ENCODE measurements around the gene NXPH3. TPM values are rescaled to one million over a fixed set of nuclear protein-coding genes. Genes with fewer than 3 reads are reported as not detected.

NXPH3 gene
- total RNA-seq, 1 experiment from 2014 or later, result 2.4 TPM

DNA sequence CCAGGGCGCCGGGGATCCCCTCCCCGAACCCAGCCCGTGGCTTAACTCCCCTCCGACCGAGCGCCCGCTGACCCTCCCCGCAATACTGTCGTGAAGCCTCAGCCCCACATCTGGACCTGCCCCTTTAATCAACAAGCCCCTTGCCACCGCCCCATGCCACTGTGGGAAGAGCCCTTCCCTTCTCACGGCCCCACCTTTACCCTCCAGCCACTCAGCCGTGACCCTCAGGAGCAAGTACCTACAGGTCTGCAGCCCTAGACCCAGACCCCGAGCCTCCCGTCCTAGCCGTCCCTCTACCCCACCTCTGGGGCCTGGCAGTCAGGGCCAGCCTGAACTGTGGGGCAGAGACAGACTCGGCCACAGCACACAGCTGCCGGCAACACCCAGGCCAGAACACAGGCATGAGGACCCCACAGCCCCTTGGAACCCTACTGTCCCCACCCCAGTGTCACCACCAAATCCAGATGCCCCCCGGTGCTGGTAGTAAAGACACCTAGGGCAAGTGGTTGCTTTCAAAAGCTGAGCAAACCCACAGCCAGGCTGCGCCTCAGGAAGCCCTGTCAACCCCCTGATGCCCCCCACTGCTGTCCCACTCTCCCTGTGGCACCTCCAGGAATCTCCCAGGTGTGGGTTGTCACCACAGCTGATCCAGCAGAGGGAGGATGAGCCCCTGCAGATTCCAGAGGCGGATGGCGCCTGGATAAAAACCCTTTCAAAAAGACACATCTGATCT is 1.4 kb downstream of the NXPH3 start:
- peak overlapping the region; percentile 96 for H3K4me3 ChIP-seq (ENCODE audit: insufficient read depth, low read depth, low read length)
- H3K27me3 ChIP-seq (ENCODE audit: control insufficient read depth, insufficient read depth, low read length), result peaks cover 24% of the 10 kb centered on the region
- peak; percentile 80 for DNase-seq
- H3K36me3 ChIP-seq (replicated peaks; ENCODE audit: control insufficient read depth, insufficient read depth, low read length), result no peaks in the 10 kb centered on the region

DNA sequence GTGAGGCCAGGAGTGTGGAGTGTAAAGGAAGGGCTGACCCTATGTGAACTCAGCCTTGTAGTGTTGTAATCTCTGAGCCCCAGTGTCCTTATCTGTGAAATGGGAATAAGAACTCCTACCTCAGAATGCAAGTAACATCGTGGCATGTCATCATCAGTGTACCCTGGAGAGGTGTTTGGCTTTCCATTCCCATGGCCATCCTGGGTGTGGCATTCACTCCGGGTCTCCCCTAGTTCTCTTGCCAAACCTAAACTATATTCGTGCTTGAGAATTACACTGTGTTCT is 1.9 kb downstream of the NXPH3 start:
- H3K4me3 ChIP-seq (ENCODE audit: insufficient read depth, low read depth, low read length), result no peak overlapping the region
- peak; percentile 36 for DNase-seq

GRCh38 chr17:49577963-49578362 is 2.3 kb downstream of the NXPH3 start:
- peak; percentile 43 for DNase-seq
- H3K4me3 ChIP-seq (ENCODE audit: insufficient read depth, low read depth, low read length), result no peak overlapping the region
- peaks cover 19% of the 10 kb centered on the region for H3K27me3 ChIP-seq (ENCODE audit: control insufficient read depth, insufficient read depth, low read length)
- H3K36me3 ChIP-seq (replicated peaks; ENCODE audit: control insufficient read depth, insufficient read depth, low read length), result no peaks in the 10 kb centered on the region

More for the DNA sequence above, 1.9 kb downstream of the NXPH3 start:
- Histone ChIP-seq H3K27me3 (ENCODE audit: control insufficient read depth, insufficient read depth, low read length) (peaks cover 20% of the 10 kb centered on the region), H3K36me3 (replicated peaks; ENCODE audit: control insufficient read depth, insufficient read depth, low read length) (no peaks in the 10 kb centered on the region)

GRCh38 chr17:49578414-49578813 is 2.7 kb downstream of the NXPH3 start:
- no peaks in the 10 kb centered on the region for H3K36me3 ChIP-seq (replicated peaks; ENCODE audit: control insufficient read depth, insufficient read depth, low read length)
- DNase-seq, result peak; percentile 40
- H3K4me3 ChIP-seq (ENCODE audit: insufficient read depth, low read depth, low read length), result no peak overlapping the region
- H3K27me3 ChIP-seq (ENCODE audit: control insufficient read depth, insufficient read depth, low read length), result peaks cover 19% of the 10 kb centered on the region

GRCh38 chr17:49578952-49579500 is 3.4 kb downstream of the NXPH3 start:
- DNase-seq, result peak; percentile 36
- Histone ChIP-seq H3K36me3 (replicated peaks; ENCODE audit: control insufficient read depth, insufficient read depth, low read length) (no peaks in the 10 kb centered on the region), H3K4me3 (ENCODE audit: insufficient read depth, low read depth, low read length) (no peak overlapping the region), H3K27me3 (ENCODE audit: control insufficient read depth, insufficient read depth, low read length) (peaks cover 17% of the 10 kb centered on the region)

GRCh38 chr17:49579522-49579921 is 3.9 kb downstream of the NXPH3 start:
- no peak overlapping the region for H3K4me3 ChIP-seq (ENCODE audit: insufficient read depth, low read depth, low read length)
- peaks cover 15% of the 10 kb centered on the region for H3K27me3 ChIP-seq (ENCODE audit: control insufficient read depth, insufficient read depth, low read length)
- no peaks in the 10 kb centered on the region for H3K36me3 ChIP-seq (replicated peaks; ENCODE audit: control insufficient read depth, insufficient read depth, low read length)
- DNase-seq, result peak; percentile 65

GRCh38 chr17:49580055-49580721 is 4.5 kb downstream of the NXPH3 start:
- Histone ChIP-seq H3K4me3 (ENCODE audit: insufficient read depth, low read depth, low read length) (no peak overlapping the region), H3K36me3 (replicated peaks; ENCODE audit: control insufficient read depth, insufficient read depth, low read length) (no peaks in the 10 kb centered on the region), H3K27me3 (ENCODE audit: control insufficient read depth, insufficient read depth, low read length) (peaks cover 15% of the 10 kb centered on the region)
- peak; percentile 52 for DNase-seq

DNA sequence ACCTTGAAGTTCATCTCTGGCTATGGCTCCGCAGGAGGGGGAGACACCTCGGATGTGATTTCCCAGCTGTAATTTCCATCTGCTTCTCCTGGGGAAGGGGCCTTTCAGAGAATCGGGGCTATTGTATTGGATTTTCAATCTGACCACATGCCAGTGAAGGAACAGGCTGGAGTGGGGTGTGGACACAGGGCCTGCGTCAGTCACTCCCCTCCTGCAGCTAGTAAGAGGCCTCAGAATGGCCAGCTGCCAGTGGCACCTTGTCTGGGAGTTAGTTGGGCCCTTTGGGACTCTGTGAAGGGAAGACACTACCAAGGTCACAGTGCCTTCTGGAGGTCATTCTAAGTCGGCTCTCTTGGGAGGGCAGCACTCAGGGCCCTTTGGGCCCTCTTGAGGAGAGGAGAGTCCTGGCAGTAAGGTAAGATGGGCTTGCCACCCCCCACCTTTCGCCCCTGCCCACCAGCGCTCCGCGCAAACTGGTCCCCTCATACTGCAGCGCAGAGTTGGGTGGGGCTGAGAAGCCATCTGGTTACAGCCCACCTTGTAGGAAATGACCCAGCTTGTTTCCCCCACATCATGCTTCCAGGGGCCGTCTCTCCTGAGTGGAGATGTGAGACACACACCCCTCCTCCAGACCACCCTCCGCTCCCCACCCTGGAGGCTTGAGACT is 5.4 kb downstream of the NXPH3 start:
- Histone ChIP-seq H3K4me3 (ENCODE audit: insufficient read depth, low read depth, low read length) (no peak overlapping the region), H3K36me3 (replicated peaks; ENCODE audit: control insufficient read depth, insufficient read depth, low read length) (no peaks in the 10 kb centered on the region), H3K27me3 (ENCODE audit: control insufficient read depth, insufficient read depth, low read length) (peaks cover 15% of the 10 kb centered on the region)
- DNase-seq, result peak; percentile 61

GRCh38 chr17:49581648-49581998 is 6.0 kb downstream of the NXPH3 start:
- Histone ChIP-seq H3K27me3 (ENCODE audit: control insufficient read depth, insufficient read depth, low read length) (peaks cover 15% of the 10 kb centered on the region), H3K4me3 (ENCODE audit: insufficient read depth, low read depth, low read length) (no peak overlapping the region), H3K36me3 (replicated peaks; ENCODE audit: control insufficient read depth, insufficient read depth, low read length) (no peaks in the 10 kb centered on the region)
- peak; percentile 54 for DNase-seq

GRCh38 chr17:49582055-49582722 is 6.5 kb downstream of the NXPH3 start:
- H3K4me3 ChIP-seq (ENCODE audit: insufficient read depth, low read depth, low read length), result no peak overlapping the region
- no peaks in the 10 kb centered on the region for H3K36me3 ChIP-seq (replicated peaks; ENCODE audit: control insufficient read depth, insufficient read depth, low read length)
- no peak for DNase-seq
- H3K27me3 ChIP-seq (ENCODE audit: control insufficient read depth, insufficient read depth, low read length), result peaks cover 11% of the 10 kb centered on the region

DNA sequence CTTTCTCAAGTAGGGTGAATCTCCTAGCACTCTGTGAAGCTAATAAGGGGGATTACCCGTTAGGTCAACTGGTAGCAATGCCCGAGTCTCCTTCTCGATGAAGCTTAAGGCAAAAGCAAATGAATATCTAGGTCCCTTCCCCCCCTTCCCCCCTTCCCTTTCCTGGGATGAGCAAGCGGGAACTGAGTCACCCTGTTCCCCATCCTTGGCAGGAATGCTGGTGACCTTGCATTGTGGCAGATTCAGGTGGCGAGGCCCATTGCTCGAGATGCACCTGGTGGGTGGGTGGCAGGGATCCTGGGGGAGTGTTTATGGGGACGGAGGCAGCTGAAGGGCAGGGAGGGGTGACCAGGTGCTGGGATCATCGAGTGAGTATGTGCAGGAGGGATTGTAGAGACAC is 7.1 kb downstream of the NXPH3 start:
- H3K36me3 ChIP-seq (replicated peaks; ENCODE audit: control insufficient read depth, insufficient read depth, low read length), result no peaks in the 10 kb centered on the region
- no peak overlapping the region for H3K4me3 ChIP-seq (ENCODE audit: insufficient read depth, low read depth, low read length)
- H3K27me3 ChIP-seq (ENCODE audit: control insufficient read depth, insufficient read depth, low read length), result peaks cover 5% of the 10 kb centered on the region
- peak; percentile 40 for DNase-seq

DNA sequence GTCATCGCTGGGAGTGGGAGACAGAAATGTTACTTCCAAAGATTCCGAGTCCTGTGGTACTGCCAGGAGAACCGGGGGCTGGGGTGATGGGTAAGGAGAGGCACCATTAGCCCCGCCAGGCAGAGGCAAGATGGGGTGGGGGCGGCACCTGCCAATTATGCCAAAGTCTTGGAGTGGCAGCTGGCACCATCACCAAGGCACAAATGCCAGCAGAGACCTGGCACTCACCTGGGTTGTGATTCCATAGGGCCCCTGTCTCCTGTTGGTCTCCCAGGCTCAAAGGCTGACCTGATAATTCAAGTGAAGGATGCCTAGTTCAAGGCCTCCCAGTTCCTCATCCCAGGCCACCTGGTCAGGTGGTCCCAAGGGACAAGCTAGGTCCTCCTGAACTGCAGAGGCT is 7.6 kb downstream of the NXPH3 start:
- peaks cover 1% of the 10 kb centered on the region; the same call in 1 of the 2 replicates for H3K27me3 ChIP-seq (ENCODE audit: control insufficient read depth, insufficient read depth, low read length)
- DNase-seq, result peak; percentile 21
- H3K4me3 ChIP-seq (ENCODE audit: insufficient read depth, low read depth, low read length), result no peak overlapping the region
- no peaks in the 10 kb centered on the region for H3K36me3 ChIP-seq (replicated peaks; ENCODE audit: control insufficient read depth, insufficient read depth, low read length)

DNA sequence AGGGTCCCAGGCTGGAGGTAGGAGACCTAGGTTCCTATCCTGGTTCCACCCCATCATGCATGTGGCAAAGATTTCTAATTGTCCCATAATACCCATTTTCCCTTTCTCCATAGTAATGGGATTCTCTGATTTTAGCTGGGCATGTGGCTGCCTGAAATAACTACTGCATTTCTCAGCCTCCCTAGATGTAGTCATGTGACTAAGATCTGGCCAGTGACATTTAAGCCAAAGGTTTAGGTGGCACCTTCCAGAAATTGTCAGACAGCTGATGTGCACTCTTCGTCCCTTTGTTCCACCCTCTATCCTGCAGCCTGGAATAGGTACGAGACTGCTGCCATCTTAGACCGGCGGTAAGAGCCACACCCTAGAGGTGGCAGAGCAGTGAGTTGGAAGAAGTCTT is 8.2 kb downstream of the NXPH3 start:
- H3K27me3 ChIP-seq (ENCODE audit: control insufficient read depth, insufficient read depth, low read length), result no peaks in the 10 kb centered on the region
- DNase-seq, result peak; percentile 10
- no peak overlapping the region for H3K4me3 ChIP-seq (ENCODE audit: insufficient read depth, low read depth, low read length)
- H3K36me3 ChIP-seq (replicated peaks; ENCODE audit: control insufficient read depth, insufficient read depth, low read length), result no peaks in the 10 kb centered on the region

- H3K36me3 ChIP-seq (replicated peaks; ENCODE audit: control insufficient read depth, insufficient read depth, low read length), result no peaks in the 10 kb centered on the region
- no peaks in the 10 kb centered on the region for H3K27me3 ChIP-seq (ENCODE audit: control insufficient read depth, insufficient read depth, low read length)
- DNase-seq, result peak; percentile 85
- H3K4me3 ChIP-seq (ENCODE audit: insufficient read depth, low read depth, low read length), result no peak overlapping the region
Observed at GRCh38 chr17:49585422-49586027, 9.9 kb downstream of the NXPH3 start.
